ENCODE data around the gene RIPOR2.
"Not testable (repeated sequence)": the region's sequence is repeated elsewhere in the genome, so short reads cannot be mapped to it uniquely, and the experiment has no call there.

The RIPOR2 gene

DNA sequence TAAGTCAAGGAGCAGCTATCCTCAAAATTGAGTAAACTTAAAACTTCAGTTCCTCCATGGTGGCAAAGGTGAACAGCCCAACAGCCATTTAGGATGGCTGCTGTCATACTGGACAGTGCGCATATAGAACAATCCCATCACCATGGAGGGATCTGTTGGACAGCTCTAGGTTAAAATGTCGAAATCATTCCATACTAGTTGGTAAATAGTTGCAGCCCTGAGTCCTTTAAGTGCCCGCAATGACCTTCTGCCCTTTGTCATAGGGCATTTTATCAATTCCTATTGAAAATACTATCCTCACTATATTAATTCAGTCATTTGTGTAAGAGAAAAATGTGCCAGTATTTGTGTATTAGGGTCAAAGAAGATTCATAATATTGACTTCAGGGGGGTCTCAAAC, 128.2 kb downstream of the RIPOR2 start:
- no peak for DNase-seq (ENCODE audit: low read depth, low spot score)

DNA sequence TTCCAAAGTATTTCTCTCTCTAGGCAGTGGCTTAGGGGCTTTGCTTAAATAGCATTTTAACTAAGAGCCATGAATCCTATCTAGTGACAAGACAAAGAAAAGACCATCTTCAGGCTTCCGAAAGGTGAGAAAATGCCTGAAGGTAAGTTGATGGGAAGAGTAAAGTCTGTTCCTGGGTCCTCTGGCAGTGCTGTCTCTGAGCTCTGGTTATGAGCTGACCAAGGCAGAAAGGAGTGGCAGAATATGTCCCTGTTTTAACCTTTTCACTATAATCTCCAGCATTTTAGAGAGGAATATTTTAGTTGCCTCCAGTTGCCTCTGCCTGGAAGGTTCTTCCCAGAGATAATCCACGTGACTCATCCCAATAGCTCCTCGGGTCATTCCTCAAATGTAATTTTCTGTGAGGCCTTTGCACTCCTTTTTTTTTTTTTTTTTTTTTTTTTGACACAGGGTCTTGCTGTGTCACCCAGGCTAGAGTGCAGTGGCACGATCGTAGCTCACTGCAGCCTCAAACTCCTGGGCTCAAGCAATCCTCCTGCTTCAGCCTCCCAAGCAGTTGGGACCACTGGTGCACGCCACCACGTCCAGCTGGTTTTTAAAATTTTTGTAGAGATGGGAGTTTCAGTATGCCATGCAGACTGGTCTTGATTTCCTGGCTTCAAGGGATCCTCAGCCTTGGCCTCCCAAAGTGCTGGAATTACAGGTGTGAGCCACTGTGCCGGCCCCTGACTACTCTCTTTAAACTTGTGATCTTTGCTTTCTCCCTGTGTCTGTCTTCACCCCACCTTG, 133.3 kb downstream of the RIPOR2 start:
- DNase-seq (ENCODE audit: low read depth, low spot score) = no peak

DNA sequence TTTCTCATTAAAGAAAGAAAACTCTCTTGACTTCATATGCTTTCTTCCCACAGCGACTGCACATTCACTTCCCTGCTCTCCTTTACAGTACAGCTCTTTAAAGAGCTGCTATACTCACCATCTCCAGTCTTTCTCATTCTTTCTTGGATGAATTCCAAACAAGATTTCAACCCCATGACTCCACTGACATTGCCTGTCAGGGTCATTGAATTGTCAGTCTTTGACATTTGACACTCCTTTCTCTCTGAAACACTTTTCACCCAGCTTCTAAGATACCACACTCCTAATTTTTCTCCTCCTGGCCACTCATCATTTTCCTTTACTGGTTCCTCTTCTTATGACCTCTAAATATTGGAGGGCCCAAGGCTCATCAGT, 136.2 kb downstream of the RIPOR2 start:
- no peak for DNase-seq (ENCODE audit: low read depth, low spot score)

DNA sequence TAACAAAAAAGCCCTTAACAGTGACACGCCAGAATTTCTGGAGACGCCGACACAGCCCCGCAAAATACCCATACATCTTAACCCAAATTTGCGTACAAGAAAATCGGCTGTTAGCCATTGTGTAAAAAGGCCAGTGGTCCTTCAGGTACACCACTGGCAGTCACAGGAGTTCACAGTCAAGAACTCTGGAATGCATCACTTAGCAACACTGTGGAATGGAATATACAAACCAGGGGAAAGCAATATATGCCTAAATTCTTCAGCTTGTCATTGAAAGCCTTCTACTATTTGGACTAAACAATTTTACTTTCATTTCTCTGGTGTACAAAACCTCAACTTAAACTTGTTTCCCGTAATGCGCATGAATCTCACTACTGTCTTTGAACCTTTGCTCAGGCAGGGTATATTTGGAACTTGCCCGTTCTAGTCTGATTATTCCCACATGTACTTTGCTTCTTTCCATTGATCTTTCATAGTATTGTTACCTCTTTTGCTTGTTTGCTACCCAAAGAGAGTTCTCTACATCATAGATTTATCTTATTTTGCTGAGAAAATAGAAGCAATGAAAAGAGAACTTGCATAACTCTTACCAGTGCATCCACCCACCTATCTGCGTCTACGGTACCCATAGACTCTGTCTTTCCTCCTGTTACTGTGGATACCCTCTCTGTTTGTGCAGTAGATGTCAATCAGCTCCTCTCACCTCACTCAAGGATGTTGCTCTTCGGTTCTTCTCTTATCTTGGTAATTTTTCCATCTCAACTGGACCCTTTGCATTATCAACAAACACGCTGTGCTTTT, 136.8 kb downstream of the RIPOR2 start, which contains the start of gene ARMH2:
ARMH2 (minus strand) TSS at position 178 of the 801 bp plus-strand sequence; CDS start at position 118, 60 bp downstream.
- DNase-seq (ENCODE audit: low read depth, low spot score) = no peak

DNA sequence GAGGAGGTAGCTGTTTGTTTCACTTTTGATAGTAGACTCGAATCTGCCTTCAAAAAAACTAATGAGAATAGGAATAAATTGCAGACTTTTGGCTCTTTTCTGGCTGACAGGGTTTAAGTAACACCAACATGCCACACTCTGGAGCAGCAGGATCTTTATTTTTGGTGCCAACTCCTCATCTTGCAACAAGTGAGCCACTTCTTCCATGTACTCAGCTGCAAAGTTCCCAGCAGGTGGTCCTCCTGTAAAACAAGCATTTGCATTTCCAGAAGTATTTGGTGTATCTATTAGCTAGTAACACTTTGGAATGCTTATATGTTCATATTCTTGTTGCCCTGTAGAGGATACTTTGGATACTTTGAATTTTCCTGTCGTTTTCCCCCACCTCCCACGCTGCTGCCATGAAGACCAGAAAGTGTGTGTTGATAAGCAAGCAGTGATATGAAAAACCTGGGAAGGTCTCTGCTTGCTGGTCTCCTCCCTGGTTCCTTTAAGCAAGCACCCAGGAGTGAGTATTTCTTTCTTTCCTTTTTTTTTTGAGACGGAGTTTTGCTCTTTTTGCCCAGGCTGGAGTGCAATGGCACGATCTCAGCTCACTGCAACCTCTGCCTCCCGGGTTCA, 138.1 kb downstream of the RIPOR2 start:
- DNase-seq (ENCODE audit: low read depth, low spot score) = peak; percentile 5

DNA sequence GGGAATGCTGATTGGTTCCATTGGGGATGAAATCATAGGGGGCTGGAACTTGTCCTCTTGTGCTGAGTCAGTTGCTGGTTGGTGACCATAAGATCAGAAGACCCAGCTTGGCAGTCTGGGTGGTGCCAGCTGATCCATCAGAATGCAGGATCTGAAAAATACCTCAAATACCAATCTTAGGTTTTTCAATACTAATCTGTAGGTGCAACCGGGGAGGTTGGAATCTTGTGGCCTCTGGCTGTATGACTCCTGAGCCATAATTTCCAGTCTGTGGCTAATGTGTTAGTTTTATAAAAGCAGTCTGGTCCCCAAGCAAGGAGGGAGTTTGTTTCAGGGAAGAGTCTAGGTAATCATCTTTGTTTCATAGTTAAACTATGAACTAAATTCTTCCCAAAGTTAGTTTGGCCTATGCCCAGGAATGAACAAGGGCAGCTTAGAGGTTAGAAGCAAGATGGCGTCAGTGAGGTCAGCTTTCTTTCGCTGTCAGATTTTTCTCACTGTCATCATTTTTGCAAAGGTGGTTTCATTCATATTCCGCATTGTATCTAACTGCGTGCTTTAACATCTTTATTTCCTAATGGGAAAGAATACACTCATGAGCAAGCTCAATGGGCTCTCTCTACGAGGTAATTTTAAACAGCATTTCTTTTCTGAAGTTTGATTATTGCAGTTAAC, 139.0 kb downstream of the RIPOR2 start:
- no peak for DNase-seq (ENCODE audit: low read depth, low spot score)

DNA sequence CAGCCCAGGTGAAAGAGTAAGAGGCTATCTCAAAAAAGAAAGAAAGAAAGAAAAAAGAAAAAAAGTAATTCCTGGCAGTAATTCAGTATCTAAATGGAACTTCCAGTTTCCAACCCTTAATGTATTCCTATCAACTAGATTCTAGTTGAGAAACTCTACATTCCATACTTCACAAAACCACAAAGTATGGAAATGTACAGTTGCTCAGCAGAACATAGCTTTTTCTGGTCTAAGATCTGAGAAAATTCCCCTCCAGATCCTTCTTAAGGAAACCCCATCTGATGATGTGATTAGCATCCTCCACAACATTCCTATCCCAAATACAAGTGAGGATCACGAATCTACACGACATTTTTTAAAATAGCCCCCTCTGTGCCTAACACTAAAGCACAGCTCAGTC, 140.7 kb downstream of the RIPOR2 start:
- no peak for DNase-seq (ENCODE audit: low read depth, low spot score)

DNA sequence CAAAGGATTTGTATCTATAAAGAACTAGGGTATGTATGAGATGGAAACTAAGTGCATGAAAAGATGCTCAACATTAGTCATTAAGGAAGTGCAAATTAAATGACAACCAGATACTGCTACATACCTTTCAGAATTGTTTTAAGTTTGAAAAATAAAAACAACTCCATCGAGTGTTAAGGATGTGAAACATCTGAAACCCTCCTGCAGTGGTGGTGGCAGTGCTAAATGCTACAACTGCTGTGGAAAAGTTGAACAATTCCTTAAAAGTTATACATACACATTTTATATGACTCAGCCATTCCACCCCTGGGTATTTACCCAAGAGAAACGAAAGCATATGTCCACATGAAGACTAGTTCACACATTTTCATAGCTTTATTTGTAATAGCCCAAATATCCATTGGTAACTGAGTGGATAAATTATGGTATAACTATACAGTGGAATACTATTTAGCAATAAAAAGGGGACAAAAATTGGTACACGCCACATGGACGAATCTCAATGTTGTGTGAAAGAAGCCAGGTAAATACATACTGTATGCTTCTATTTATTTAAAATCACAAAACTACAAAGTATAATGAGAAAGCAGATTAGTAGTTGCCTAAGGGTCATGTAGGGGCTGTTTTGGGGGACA, 147.6 kb downstream of the RIPOR2 start:
- no peak for DNase-seq (ENCODE audit: low read depth, low spot score)

DNA sequence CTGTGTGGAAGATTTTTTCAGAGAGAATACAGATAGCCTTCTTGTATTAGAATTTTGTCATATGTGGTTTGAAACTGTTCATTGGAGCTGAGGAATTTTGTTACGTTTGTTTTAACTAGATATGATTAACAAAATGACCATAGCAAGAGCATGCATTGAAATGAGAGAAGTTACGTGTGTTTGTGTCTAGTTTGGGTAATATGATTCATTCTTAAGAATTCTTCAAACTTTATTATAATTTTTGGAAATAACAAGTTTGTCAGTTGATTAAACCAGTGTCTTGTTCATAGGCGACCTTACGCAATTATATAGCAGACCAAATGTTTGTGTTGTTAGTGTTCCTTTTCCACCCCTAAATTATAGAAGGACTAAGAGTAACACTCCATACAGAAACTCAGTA, 155.6 kb downstream of the RIPOR2 start:
- no peak for DNase-seq (ENCODE audit: low read depth, low spot score)

DNA sequence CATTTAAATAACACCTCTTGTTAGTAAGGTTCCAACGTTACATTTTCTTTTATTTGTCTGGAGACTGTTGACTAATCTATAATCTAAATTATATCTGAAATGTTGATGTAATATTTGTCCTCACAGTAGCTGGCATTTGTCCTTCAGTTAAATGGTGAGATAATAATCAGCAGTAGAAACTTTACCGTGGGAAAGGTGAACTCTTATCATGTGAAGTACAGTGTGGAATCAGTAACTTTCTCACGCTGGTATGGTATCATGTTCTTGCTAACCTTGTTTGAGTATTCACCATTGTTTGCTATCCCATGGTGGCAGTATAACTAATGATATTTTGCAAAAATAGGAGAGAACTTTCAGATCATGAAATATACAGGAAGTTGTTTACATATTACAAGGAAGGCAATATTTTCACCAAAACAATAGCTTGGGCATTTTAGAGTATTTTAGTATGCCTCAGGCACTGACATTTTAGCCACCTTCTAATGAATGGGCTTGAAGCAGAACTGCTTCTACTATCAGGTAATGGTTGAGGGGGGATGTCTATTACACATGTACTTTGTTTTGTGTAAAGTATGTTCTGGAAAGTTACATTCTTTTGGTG, 156.2 kb downstream of the RIPOR2 start:
- no peak for DNase-seq (ENCODE audit: low read depth, low spot score)

DNA sequence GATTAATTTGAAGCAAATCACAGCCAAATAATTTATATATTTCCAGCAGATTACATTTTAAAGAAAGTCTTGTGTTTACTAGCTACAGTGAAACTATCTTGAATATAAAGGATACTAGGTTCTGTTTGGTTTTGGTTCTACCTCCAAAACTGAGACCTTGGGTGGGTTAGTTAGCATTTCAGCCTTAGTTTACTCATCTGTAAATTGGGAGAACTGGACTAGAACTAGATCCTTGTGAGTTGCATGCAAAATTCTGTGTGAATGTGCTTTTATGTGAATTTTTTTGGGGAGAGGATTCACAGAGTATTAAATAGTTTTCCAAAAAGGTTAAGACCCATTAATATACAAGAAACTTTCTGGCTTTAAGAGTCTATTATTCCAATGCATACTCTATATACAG, 156.9 kb downstream of the RIPOR2 start:
- DNase-seq (ENCODE audit: low read depth, low spot score) = no peak

DNA sequence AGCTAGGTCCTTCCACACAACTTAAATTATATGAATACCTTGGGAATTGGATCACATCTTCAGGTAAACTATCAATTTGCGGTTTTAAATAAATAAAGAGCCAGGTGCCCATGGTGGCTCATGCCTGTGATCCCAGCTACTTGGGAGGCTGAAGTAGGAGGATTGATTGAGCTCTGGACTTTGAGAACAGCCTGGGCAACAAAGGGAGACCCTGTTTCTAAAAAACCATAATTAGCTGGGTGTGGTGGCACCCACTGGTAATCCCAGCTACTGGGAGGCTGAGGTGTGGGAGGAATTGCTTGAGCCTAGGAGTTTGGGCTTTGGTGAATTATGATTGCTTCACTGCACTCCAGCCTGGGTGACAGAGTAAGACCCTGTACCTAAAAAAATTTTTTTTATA, 157.6 kb downstream of the RIPOR2 start:
- DNase-seq (ENCODE audit: low read depth, low spot score) = no peak

DNA sequence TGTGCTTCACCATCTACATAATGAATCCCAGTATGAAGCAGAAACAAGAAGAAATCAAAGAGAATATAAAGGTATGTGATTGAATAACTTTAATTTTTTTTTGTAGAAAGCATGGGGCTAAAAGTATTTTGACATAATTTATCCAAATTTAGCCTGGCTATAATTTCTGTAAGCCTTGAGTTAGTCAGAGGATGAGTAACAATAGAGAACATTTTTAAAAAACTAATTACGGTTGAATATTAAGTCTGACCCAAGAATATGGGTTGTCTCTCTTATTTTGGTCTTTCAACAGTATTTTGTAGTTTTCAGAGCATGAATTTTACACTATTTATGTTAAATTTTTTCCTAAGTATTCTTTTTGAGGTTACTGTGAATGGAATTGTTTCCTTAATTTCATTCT, 158.5 kb downstream of the RIPOR2 start:
- no peak for DNase-seq (ENCODE audit: low read depth, low spot score)

DNA sequence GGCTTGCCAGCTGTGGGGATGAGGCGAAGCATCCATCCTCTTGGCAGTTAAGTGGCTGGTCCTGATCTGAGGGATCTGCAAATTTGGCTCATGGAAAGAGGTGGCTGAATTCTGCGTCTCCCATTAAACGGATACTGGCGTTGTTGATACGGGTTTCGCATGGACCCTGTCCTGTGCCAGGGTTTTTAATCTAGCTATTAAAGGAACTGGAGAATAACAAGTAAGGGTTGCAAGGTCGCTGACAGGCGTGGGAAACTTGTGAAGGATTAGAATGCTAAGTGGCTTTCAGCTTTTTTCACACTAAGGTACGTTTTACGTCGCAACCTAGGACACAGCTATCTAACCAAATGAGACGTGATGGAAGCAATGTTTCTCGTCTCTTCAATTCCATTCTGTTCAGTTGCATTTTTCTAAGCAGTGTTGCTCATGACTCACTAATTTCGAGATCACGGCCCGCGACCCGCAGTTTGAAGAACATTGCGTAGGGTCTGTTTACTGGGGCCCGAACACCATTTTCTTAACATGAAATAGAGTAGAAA, 160.2 kb downstream of the RIPOR2 start:
- DNase-seq (ENCODE audit: low read depth, low spot score) = no peak

DNA sequence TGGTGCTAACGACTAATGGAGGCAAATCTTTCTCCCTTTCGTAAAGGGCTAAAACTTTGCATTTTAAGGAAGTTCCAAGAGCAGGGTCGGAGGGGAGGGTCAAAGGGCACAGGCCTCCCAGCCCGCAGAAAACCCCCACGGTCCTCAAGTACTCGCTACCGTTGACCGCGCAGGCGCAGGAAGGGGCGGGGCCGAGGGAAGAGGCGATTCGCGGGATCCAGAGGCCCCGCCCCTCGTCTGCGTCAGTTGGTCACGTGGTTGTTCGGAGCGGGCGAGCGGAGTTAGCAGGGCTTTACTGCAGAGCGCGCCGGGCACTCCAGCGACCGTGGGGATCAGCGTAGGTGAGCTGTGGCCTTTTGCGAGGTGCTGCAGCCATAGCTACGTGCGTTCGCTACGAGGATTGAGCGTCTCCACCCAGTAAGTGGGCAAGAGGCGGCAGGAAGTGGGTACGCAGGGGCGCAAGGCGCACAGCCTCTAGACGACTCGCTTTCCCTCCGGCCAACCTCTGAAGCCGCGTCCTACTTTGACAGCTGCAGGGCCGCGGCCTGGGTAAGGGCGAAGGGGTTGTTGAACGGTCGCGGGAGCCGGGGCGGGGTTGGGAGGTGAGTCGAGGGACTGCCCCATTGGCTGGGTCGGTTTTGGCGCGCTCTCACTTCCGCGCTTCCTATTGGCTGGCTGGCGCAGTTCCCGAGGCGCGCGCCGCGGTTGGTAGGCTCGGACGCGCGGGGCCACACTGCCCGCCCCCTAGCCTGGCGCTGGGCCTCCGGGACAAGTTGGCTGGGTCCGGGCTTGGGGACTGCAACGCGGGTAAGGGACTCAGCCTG, 160.9 kb downstream of the RIPOR2 start, which contains the start of gene GMNN:
GMNN (plus strand) TSS at position 242 of the 824 bp plus-strand sequence. CDS start 2,310 bp downstream, outside the sequence.
- DNase-seq (ENCODE audit: low read depth, low spot score) = peak; percentile 75

DNA sequence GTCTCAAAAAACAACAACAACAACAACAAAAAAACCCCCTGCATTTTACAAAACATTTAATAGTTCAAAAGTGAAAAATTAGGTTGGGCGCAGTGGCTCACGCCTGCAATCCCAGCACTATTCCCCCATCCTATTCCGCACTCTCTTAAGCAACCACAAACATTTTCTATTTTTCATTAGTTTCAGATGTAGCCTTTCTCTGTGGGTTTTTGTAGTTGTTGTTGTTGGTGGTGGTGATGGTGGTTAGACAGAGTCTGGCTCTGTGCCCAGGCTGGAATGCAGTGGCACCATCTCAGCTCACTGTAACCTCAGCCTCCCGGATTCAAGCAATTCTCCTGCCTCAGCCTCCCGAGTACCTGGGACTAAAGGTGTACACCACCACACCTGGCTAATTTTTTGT, 167.4 kb downstream of the RIPOR2 start:
- DNase-seq (ENCODE audit: low read depth, low spot score) = no peak

DNA sequence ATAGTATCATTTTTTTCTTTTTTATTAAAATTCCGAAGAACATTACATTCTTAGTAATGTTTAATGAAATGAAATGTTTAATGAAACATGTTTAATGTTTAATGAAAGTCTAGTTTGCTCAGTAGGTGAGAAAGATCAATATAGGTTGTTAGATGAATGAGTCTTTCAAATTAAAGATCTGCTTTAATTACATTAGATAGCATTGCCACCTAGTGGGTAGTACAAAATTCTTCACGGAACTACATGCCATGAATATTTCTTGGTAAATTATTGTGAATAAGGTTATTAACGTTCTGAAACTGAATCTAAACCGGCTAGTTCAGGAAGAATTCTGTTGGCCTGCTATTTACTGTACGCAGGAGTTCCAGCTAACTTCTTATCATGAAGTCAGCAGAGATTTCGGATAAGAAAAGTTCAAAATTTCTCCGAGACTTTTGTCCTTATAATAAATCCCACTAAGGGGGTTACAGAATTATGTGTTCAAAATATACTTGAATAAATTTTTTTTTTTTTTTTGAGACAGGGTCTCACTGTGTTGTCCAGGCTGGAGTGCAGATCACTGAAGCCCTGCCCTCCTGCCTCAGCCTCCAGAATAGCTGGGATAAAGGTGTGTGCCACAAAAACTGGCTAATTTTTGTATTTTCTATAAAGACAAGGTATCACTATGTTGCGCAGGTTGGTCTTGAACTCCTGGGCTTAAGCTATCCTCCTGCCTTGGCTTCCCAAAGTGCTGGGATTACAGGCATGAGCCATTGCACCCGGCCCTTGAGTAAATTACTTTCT, 168.9 kb downstream of the RIPOR2 start:
- no peak for DNase-seq (ENCODE audit: low read depth, low spot score)

DNA sequence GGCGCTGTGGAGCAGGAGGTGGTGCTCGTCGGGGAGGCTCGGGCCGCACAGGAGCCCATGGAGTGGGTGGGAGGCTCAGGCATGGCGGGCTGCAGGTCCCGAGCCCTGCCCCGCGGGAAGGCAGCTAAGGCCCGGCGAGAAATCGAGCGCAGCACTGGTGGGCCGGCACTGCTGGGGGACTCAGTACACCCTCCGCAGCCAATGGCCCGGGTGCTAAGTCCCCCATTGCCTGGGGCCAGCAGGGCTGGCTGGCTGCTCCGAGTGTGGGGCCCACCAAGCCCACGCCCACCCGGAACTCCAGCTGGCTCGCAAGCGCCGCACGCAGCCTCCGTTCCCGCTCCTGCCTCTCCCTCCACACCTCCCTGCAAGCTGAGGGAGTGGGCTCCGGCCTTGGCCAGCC, 169.8 kb downstream of the RIPOR2 start:
- DNase-seq (ENCODE audit: low read depth, low spot score) = not testable (repeated sequence)

Measured in iPS DF 19.7 (cell line).